GM10847 (cell line): Measurements from ENCODE around the gene MAP2.

ENCODE experiments used
- POLR2A ChIP-seq: IDR thresholded peaks from 2 replicates; pipeline ENCODE4 v1.6.1; 2011; ENCODE audit not compliant: insufficient read length; ENCODE audit errors: extremely low read depth

The MAP2 gene

GRCh38 chr2:209401788-209402187 is 22.1 kb upstream of the MAP2 start:
- no peak for TF ChIP-seq POLR2A

GRCh38 chr2:209411296-209411695 is 12.6 kb upstream of the MAP2 start:
- TF ChIP-seq POLR2A, result no peak

GRCh38 chr2:209411718-209412117 is 12.1 kb upstream of the MAP2 start:
- TF ChIP-seq POLR2A, result no peak

GRCh38 chr2:209413311-209414014 is 10.4 kb upstream of the MAP2 start:
- no peak for TF ChIP-seq POLR2A

- TF ChIP-seq POLR2A, result no peak
Observed at GRCh38 chr2:209416913-209417312, 6.9 kb upstream of the MAP2 start.

- TF ChIP-seq POLR2A, result no peak
Observed at GRCh38 chr2:209422191-209422754, 1.6 kb upstream of the MAP2 start.

GRCh38 chr2:209424199-209424701 is 403 bp downstream of the MAP2 start:
- TF ChIP-seq POLR2A, result no peak

GRCh38 chr2:209424781-209425470 is 1.1 kb downstream of the MAP2 start:
- no peak for TF ChIP-seq POLR2A

- no peak for TF ChIP-seq POLR2A
Observed at GRCh38 chr2:209425471-209426071, 1.7 kb downstream of the MAP2 start.

- no peak for TF ChIP-seq POLR2A
Observed at GRCh38 chr2:209426432-209426831, 2.6 kb downstream of the MAP2 start.

GRCh38 chr2:209431701-209432100 is 7.9 kb downstream of the MAP2 start:
- no peak for TF ChIP-seq POLR2A

GRCh38 chr2:209441541-209441940 is 17.7 kb downstream of the MAP2 start:
- TF ChIP-seq POLR2A, result no peak

- TF ChIP-seq POLR2A, result no peak
Observed at GRCh38 chr2:209442939-209443338, 19.1 kb downstream of the MAP2 start.

- no peak for TF ChIP-seq POLR2A
Observed at GRCh38 chr2:209445485-209445884, 21.6 kb downstream of the MAP2 start.

GRCh38 chr2:209451209-209451834 is 27.5 kb downstream of the MAP2 start:
- TF ChIP-seq POLR2A, result no peak
